Fibroblast of mammary gland (primary cell): ENCODE results near the gene SP4.
"Not testable (repeated sequence)": the region's sequence is repeated elsewhere in the genome, so short reads cannot be mapped to it uniquely, and the experiment has no call there.

Experiments
- DNase-seq: peaks from one replicate; pipeline ENCODE4 v3.0.0-alpha.2; 2010; ENCODE audit warnings: low read depth
- H3K4me3 ChIP-seq: 2 replicates; pipeline ENCODE4 v1.5.1; 2011; ENCODE audit warnings: low read depth, mild to moderate bottlenecking, low read length, moderate library complexity; ENCODE audit not compliant: control insufficient read depth
- TF ChIP-seq, protein P1 (sequence below): conservative IDR thresholded peaks from 2 replicates; pipeline ENCODE4 v1.5.1; 2011; ENCODE audit warnings: low read depth, low read length, inconsistent platforms; ENCODE audit not compliant: control insufficient read depth, insufficient read depth

The SP4 gene

GRCh38 chr7:21507627-21508343 lies 79.9 kb downstream of the SP4 start:
- TF ChIP-seq, protein P1, sequence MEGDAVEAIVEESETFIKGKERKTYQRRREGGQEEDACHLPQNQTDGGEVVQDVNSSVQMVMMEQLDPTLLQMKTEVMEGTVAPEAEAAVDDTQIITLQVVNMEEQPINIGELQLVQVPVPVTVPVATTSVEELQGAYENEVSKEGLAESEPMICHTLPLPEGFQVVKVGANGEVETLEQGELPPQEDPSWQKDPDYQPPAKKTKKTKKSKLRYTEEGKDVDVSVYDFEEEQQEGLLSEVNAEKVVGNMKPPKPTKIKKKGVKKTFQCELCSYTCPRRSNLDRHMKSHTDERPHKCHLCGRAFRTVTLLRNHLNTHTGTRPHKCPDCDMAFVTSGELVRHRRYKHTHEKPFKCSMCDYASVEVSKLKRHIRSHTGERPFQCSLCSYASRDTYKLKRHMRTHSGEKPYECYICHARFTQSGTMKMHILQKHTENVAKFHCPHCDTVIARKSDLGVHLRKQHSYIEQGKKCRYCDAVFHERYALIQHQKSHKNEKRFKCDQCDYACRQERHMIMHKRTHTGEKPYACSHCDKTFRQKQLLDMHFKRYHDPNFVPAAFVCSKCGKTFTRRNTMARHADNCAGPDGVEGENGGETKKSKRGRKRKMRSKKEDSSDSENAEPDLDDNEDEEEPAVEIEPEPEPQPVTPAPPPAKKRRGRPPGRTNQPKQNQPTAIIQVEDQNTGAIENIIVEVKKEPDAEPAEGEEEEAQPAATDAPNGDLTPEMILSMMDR: peak; percentile 77
- H3K4me3 ChIP-seq: no peak overlapping the region
- DNase-seq: peak; percentile 47

- H3K4me3 ChIP-seq: no peak overlapping the region
- DNase-seq: no peak
- TF ChIP-seq, protein P1: no peak
Observed at GRCh38 chr7:21508538-21508937, 80.7 kb downstream of the SP4 start.

- TF ChIP-seq, protein P1: no peak
- no peak for DNase-seq
- H3K4me3 ChIP-seq: no peak overlapping the region
Observed at GRCh38 chr7:21514062-21514461, 86.2 kb downstream of the SP4 start.

DNA sequence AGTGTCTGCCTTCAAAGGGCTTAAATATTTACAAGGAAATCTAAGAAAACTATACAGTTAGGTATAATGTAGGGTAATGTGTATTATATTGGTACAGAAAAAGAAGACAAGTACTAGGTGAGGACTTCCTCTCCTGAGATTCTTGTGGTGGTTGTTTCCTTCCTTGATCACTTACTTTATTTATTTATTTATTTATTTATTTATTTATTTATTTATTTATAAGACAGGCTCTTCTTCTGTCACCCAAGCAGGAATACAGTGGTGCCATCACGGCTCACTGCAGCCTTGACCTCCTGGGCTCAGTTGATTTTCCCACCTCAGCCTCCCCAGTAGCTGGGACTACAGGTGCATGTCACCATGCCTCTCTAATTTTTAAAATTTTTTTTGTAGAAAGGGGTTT lies 96.8 kb downstream of the SP4 start:
- TF ChIP-seq, protein P1: no peak
- no peak for DNase-seq
- H3K4me3 ChIP-seq: no peak overlapping the region

DNA sequence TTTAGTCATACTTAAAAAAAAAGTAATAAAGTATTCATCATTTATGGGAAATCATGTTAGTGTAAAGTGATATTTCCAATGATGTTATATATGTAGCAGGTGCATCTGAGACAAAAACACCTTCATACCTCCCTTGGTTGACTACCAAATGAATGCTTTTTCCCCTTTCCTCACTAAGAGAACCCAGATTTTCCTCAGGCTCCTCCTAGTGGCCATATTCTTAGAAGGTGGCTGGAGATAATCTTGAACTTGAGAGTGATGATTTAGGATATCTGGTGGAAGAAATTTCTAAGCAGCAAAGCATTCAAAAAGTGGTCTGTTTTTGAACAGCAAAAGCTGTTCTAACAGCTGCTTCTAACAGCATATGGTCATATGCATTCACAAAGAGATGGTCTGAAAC lies 98.1 kb downstream of the SP4 start:
- peak; percentile 10 for DNase-seq
- H3K4me3 ChIP-seq: no peak overlapping the region
- TF ChIP-seq, protein P1: peak; percentile 41

DNA sequence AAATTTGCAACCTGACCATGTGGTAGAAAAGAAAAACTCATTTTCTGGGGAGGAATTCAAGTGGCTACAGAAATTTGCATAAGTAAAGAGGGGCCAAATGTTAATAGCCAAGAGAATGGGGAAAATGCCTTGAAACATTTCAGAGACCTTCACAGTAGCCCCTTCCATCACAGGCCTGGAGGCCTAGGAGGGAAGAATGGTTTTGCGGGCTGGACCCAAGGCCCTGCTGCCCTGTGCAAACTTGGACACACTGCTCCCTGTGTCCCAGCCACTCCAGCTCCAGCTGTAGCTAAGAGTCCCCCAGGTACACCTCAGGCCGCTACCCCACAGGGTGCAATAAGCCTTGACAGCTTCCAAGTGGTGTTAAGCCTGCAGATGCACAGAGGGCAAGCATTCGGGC lies 98.6 kb downstream of the SP4 start:
- no peak for DNase-seq
- TF ChIP-seq, protein P1: no peak
- H3K4me3 ChIP-seq: no peak overlapping the region

- not testable (repeated sequence) for DNase-seq, H3K4me3 ChIP-seq
Observed at GRCh38 chr7:21532485-21532884, 104.6 kb downstream of the SP4 start.

GRCh38 chr7:21533646-21534045 lies 105.8 kb downstream of the SP4 start:
- not testable (repeated sequence) for DNase-seq

DNA sequence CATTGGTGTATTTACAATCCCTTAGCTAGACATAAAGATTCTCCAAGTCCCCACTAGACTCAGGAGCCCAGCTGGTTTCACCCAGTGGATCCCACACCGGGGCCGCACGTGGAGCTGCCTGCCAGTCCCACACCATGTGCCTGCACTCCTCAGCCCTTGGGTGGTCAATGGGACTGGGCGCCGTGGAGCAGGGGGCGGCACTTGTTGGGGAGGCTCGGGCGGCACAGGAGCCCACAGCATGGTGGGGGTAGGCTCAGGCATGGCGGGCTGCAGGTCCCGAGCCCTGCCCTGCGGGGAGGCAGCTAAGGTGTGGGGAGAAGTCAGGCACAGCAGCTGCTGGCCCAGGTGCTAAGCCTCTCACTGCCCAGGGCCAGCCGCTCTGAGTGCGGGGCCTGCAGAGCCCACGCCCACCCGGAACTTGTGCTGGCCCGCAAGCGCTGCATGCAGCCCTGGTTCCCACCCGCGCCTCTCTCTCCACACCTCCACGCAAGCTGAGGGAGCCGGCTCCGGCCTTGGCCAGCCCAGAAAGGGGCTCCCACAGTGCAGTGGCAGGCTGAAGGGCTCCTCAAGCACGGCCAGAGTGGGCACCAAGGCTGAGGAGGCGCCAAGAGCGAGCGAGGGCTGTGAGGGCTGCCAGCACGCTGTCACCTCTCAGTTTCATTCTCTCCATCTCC lies 108.7 kb downstream of the SP4 start:
- not testable (repeated sequence) for H3K4me3 ChIP-seq, DNase-seq

More at GRCh38 chr7:21533646-21534045, 105.8 kb downstream of the SP4 start:
- not testable (repeated sequence) for H3K4me3 ChIP-seq
